B cell (primary cell): ENCODE data around the gene ACSF2. TPM values are rescaled to one million over a fixed set of nuclear protein-coding genes. Genes with fewer than 3 reads are reported as not detected.

ENCODE experiments used
- ATAC-seq: fragments of 200-7000 bp; cut with Tn5 transposase; one replicate; pipeline ENCODE4 v1.10.0; 2021; ENCODE audit warnings: low read depth, mild to moderate bottlenecking, moderate number of reproducible peaks, moderate library complexity
- CTCF ChIA-PET: fragments of 350-600 bp; sonication (Branson Sonifier 250); formaldehyde crosslinking; loops from one replicate; lab custom pipeline; 2021; ENCODE audit warnings: antibody characterized with exemption, inconsistent platforms; lab: Charles Lee
- POLR2A ChIA-PET: fragments of 350-600 bp; sonication (Branson Sonifier 250); formaldehyde crosslinking; loops from one replicate; lab custom pipeline; 2021; ENCODE audit warnings: antibody characterized with exemption; lab: Charles Lee
- DNase-seq: peaks from one replicate; pipeline ENCODE4 v3.0.0; 2013
- H2AFZ ChIP-seq: 2 replicates; pipeline ENCODE4 v1.6.1; 2012; ENCODE audit warnings: mild to moderate bottlenecking, low read depth, low read length; ENCODE audit not compliant: insufficient read depth, poor library complexity, severe bottlenecking
- H3K27ac ChIP-seq, 2 donors: 1 replicate in 1 of 2; 2 replicates in 1 of 2; pipeline ENCODE4 v1.5.1; 2012 to 2013; ENCODE audit warnings: low read length in 2 of 2, mild to moderate bottlenecking in 2 of 2, moderate library complexity in 1 of 2
- H3K27me3 ChIP-seq, 4 experiments: fragments of 200-600 bp in 1 of 4; sonication (generic) in 1 of 4; replicated peaks in 1 of 4; 1 replicate in 2 of 4; 2 replicates in 2 of 4; pipeline versions ENCODE4 v1.6.1 to v1.7.0; 2013 to 2016; ENCODE audit warnings: low read length in 3 of 4, mild to moderate bottlenecking in 2 of 4, mixed read lengths in 1 of 4, moderate library complexity in 1 of 4; ENCODE audit not compliant: insufficient read depth in 4 of 4, control insufficient read depth in 3 of 4; ENCODE audit errors: control extremely low read depth in 1 of 4
- H3K36me3 ChIP-seq, 2 experiments: replicated peaks in 1 of 2; 1 replicate in 1 of 2; 2 replicates in 1 of 2; pipeline versions ENCODE4 v1.6.1 to v1.7.1; 2013; ENCODE audit warnings: low read length in 1 of 2; ENCODE audit not compliant: insufficient read depth in 2 of 2, control insufficient read depth in 1 of 2; ENCODE audit errors: control extremely low read depth in 1 of 2, extremely low read depth in 1 of 2
- H3K4me1 ChIP-seq, 2 donors: fragments of 200-600 bp in 1 of 2; sonication (generic) in 1 of 2; 1 replicate in 1 of 2; 2 replicates in 1 of 2; pipeline versions ENCODE4 v1.5.1 to v1.6.1; 2013 to 2017; ENCODE audit warnings: low read length in 2 of 2; ENCODE audit not compliant: control insufficient read depth in 2 of 2, insufficient read depth in 2 of 2
- H3K4me2 ChIP-seq: replicated peaks from 2 replicates; pipeline ENCODE3; 2012; ENCODE audit warnings: mild to moderate bottlenecking, low read depth, low read length; ENCODE audit not compliant: poor library complexity, severe bottlenecking
- H3K4me3 ChIP-seq, 5 experiments: fragments of 200-600 bp in 1 of 5; sonication (generic) in 1 of 5; 1 replicate in 3 of 5; 2 replicates in 2 of 5; pipeline versions ENCODE4 v1.5.1 to v1.7.0; 2011 to 2016; ENCODE audit warnings: low read length in 4 of 5, mild to moderate bottlenecking in 4 of 5, low read depth in 2 of 5, control low read depth in 1 of 5, moderate library complexity in 1 of 5; ENCODE audit not compliant: insufficient read depth in 1 of 5; ENCODE audit errors: control extremely low read depth in 1 of 5, extremely low read depth in 1 of 5
- H3K79me2 ChIP-seq: fragments of 200-600 bp; sonication (generic); one replicate; pipeline ENCODE4 v1.6.0; 2016; ENCODE audit warnings: low read length; ENCODE audit not compliant: control insufficient read depth, insufficient read depth
- H3K9ac ChIP-seq: fragments of 200-600 bp; sonication (generic); 2 replicates; pipeline ENCODE4 v1.6.1; 2017; ENCODE audit warnings: mild to moderate bottlenecking, low read length, moderate library complexity
- H3K9me3 ChIP-seq, 3 donors: one replicate each; pipeline versions ENCODE4 v1.6.1 to v1.7.1; 2013; ENCODE audit warnings: low read length in 2 of 3; ENCODE audit not compliant: control insufficient read depth in 2 of 3, insufficient read depth in 1 of 3; ENCODE audit errors: control extremely low read depth in 1 of 3
- H4K20me1 ChIP-seq: 2 replicates; pipeline ENCODE4 v1.6.0; 2012; ENCODE audit warnings: mild to moderate bottlenecking, low read length; ENCODE audit not compliant: insufficient read depth, control insufficient read depth, poor library complexity, severe bottlenecking
- H3K27ac Mint-ChIP-seq: one replicate; pipeline ENCODE4 v1.8.0; 2021; ENCODE audit warnings: mixed read lengths
- H3K27me3 Mint-ChIP-seq: one replicate; pipeline ENCODE4 v1.8.0; 2021; ENCODE audit warnings: mixed read lengths
- H3K4me1 Mint-ChIP-seq: one replicate; pipeline ENCODE4 v1.8.0; 2021; ENCODE audit warnings: mixed read lengths
- H3K4me3 Mint-ChIP-seq: one replicate; pipeline ENCODE4 v1.8.0; 2021; ENCODE audit warnings: mixed read lengths
- H3K9me3 Mint-ChIP-seq: one replicate; pipeline ENCODE4 v1.8.0; 2022; ENCODE audit warnings: mixed read lengths; ENCODE audit not compliant: insufficient read depth
- EZH2 ChIP-seq: IDR thresholded peaks from 2 replicates; pipeline ENCODE4 v1.6.1; 2012; ENCODE audit warnings: borderline replicate concordance, low read depth, mild to moderate bottlenecking, moderate library complexity, low read length; ENCODE audit not compliant: insufficient read depth, poor library complexity, severe bottlenecking
- WGBS: methylation state at CpG from one replicate; pipeline ENCODE4 v1.1.5; 2013; ENCODE audit warnings: missing lambda C conversion rate; ENCODE audit not compliant: insufficient coverage; 5-methylcytosine and 5-hydroxymethylcytosine counted together
- intact Hi-C: fragments of 100-400 bp; cut with micrococcal nuclease; formaldehyde crosslinking; loops from one replicate; pipeline ENCODE4 v1.10.0; 2022
- polyA plus RNA-seq: library from polyadenylated mRNA; depleted of rRNA; stranded (reverse); fragments of >200 nt; gene quantifications from 2 replicates; pipeline ENCODE4 v1.2.3, GENCODE V29; 2012
- total RNA-seq, 2 donors: library from RNA; stranded (reverse); fragments of 120-200 nt in 1 of 2; gene quantifications; 1 replicate in 1 of 2; 2 replicates in 1 of 2; pipeline versions ENCODE4 v1.2.3 to v1.2.4, GENCODE V29; 2013 to 2022
- TF ChIP-seq, protein P1 (sequence below): fragments of 200-600 bp; IDR thresholded peaks from one replicate; pipeline ENCODE4 v1.8.0; 2022; ENCODE audit warnings: antibody characterized with exemption, mild to moderate bottlenecking

The ACSF2 gene
- total and polyA plus RNA-seq, 2 donors (not counting 1 experiment from before 2014, with no cell fraction given) = 59.6 to 66.1 TPM

DNA sequence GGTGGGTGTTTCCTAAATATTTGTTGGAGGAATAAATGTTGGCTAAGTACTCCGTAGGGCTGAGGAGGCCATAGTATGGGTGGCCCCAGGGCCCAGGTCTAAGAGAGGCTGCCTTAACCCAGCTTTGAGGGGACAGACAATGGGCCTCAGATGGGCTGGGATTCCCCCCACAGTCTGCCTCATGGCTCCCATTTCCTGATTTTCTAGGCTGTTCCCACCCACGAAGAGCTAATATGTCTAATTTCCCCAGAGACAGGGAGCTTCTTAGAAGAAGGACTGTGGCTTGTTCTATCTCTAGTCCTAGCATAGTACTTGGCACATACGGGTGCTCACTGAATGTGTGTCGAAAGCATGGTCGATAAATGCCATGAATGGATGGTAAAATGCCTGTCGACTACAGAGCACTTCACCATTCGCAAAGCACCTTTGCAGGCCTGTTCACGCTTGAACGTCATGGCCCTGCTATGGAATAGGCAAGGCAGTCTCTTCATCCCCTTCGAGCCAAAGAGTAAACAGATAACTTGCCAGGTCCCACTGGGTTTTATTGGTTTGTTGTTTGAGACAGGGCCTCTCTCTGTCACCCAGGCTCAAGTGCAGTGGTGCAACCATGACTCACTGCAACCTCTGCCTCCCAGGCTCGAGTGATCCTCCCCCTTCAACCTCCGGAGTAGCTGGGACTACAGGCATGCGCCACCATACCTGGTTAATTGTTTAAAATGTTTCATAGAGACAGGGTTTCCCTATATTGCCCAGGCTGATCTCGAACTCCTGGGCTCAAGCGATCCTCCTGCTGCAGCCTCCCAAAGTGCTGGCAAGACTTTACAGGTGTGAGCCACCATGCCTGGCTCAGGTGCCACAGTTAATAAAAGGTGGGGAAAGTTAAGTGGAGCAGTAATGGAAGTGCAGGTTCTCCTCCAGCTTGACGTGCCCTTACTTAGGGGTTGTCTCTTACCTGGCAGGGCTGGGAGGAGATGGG lies 33.0 kb downstream of the ACSF2 start:
- Histone ChIP-seq H3K79me2 (no peaks in the 10 kb centered on the region), H3K27me3 (no peaks in the 10 kb centered on the region), H3K4me1 (peaks cover 0 to 1% of the 10 kb centered on the region in 2 donors), H4K20me1 (no peaks in the 10 kb centered on the region), H3K4me2 (no peak overlapping the region), H3K9me3 (no peaks in the 10 kb centered on the region), H3K36me3 (peaks cover 0 to 7% of the 10 kb centered on the region in 2 experiments), H2AFZ (no peak overlapping the region), H3K27ac (no peak overlapping the region), H3K4me3 (no peak overlapping the region), H3K9ac (no peak overlapping the region)
- no peak for TF ChIP-seq EZH2
- TF ChIP-seq, protein P1, sequence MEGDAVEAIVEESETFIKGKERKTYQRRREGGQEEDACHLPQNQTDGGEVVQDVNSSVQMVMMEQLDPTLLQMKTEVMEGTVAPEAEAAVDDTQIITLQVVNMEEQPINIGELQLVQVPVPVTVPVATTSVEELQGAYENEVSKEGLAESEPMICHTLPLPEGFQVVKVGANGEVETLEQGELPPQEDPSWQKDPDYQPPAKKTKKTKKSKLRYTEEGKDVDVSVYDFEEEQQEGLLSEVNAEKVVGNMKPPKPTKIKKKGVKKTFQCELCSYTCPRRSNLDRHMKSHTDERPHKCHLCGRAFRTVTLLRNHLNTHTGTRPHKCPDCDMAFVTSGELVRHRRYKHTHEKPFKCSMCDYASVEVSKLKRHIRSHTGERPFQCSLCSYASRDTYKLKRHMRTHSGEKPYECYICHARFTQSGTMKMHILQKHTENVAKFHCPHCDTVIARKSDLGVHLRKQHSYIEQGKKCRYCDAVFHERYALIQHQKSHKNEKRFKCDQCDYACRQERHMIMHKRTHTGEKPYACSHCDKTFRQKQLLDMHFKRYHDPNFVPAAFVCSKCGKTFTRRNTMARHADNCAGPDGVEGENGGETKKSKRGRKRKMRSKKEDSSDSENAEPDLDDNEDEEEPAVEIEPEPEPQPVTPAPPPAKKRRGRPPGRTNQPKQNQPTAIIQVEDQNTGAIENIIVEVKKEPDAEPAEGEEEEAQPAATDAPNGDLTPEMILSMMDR = no peak
- 96% methylated on average over 10 of the region's 16 CpGs for WGBS
- no peak overlapping the region for H3K27ac Mint-ChIP-seq
- CTCF ChIA-PET = no interaction called here
- POLR2A ChIA-PET = interaction anchor here (0.5 kb wide), 1 partner anchor 50 kb away, joined by 7 read pairs; no protein-coding TSS in a partner anchor
- intact Hi-C loops = no loop called here
- H3K4me1 Mint-ChIP-seq = peaks cover 9% of the 10 kb centered on the region
- H3K27me3 Mint-ChIP-seq = no peaks in the 10 kb centered on the region
- ATAC-seq (no peak), DNase-seq (no peak)
- H3K9me3 Mint-ChIP-seq = no peaks in the 10 kb centered on the region
- no peak overlapping the region for H3K4me3 Mint-ChIP-seq

DNA sequence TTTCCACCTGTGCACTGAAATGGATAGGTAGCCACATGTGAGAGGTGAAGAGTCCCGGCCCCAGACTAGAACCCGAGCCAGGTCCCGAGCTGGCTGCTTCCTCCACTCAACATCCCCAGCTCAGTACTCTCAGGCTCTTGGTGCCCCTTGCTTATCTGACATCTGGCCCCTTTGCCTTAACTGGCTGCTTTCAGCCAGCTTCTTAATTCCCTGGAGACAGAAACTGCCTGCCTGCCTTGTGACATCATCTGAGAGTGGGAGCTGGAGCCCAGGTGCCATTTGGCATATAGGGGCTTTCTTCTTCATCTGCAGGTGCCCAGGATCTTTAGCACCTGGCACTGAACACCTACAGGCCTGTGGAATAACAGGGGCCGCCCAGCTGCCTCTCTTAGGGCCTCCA lies 33.7 kb downstream of the ACSF2 start:
- H3K27ac Mint-ChIP-seq = no peak overlapping the region
- H3K9ac ChIP-seq = no peak overlapping the region
- H3K27me3 Mint-ChIP-seq = no peaks in the 10 kb centered on the region
- H3K4me3 ChIP-seq = no peak overlapping the region
- H3K9me3 Mint-ChIP-seq = no peaks in the 10 kb centered on the region
- intact Hi-C loops = no loop called here
- no peak overlapping the region for H2AFZ ChIP-seq
- ATAC-seq (no peak), DNase-seq (no peak)
- H3K4me1 Mint-ChIP-seq = peaks cover 11% of the 10 kb centered on the region
- H3K79me2 ChIP-seq = no peaks in the 10 kb centered on the region
- no peak overlapping the region for H3K27ac ChIP-seq
- H4K20me1 ChIP-seq = no peaks in the 10 kb centered on the region
- H3K36me3 ChIP-seq = peaks cover 0 to 7% of the 10 kb centered on the region in 2 experiments
- WGBS = 92% methylated on average over 4 of the region's 4 CpGs
- POLR2A ChIA-PET = interaction anchor here (0.5 kb wide), 1 partner anchor 49 kb away, joined by 7 read pairs; no protein-coding TSS in a partner anchor
- H3K4me2 ChIP-seq = no peak overlapping the region
- H3K4me3 Mint-ChIP-seq = no peak overlapping the region
- TF ChIP-seq EZH2 = no peak
- no peaks in the 10 kb centered on the region for H3K27me3 ChIP-seq
- H3K9me3 ChIP-seq = no peaks in the 10 kb centered on the region
- peaks cover 0 to under 1% of the 10 kb centered on the region in 2 donors for H3K4me1 ChIP-seq
- CTCF ChIA-PET = no interaction called here
